ENCODE data around the gene MORN1. TPM values are rescaled to one million over a fixed set of nuclear protein-coding genes. Genes with fewer than 3 reads are reported as not detected.
A peak's percentile ranks its signal among the peaks of the same experiment; 100 is the strongest.

Gene MORN1
- total and polyA plus RNA-seq, 10 of the 15 experiments (the other 5 are each of a cell fraction or from before 2014, with no cell fraction given) = 0.76 to 7.9 (median 5.5) TPM

GRCh38 chr1:2380816-2381591 lies 10.3 kb downstream of the MORN1 start:
- Histone ChIP-seq H3K36me3 (ENCODE audit: control insufficient read depth in 2 of 2, insufficient read depth in 2 of 2, low read length in 1 of 2) (no peaks in the 10 kb centered on the region), H3K4me2 (ENCODE audit: control insufficient read depth, insufficient read depth) (no peak overlapping the region), H2AFZ (ENCODE audit: control insufficient read depth, low read depth, low read length) (no peak overlapping the region), H3K9ac (ENCODE audit: control insufficient read depth, insufficient read depth, low read length) (no peak overlapping the region), H3K27ac (ENCODE audit: control insufficient read depth, insufficient read depth) (no peak overlapping the region), H3K79me2 (ENCODE audit: control insufficient read depth, insufficient read depth, low read length) (no peaks in the 10 kb centered on the region), H3K4me3 (no peak overlapping the region), H3K4me1 (ENCODE audit: control insufficient read depth, insufficient read depth, low read length) (peaks cover 10% of the 10 kb centered on the region), H3K27me3 (replicated peaks in 1 of 2; ENCODE audit: control insufficient read depth in 2 of 2, insufficient read depth in 2 of 2, low read length in 1 of 2) (no peaks in the 10 kb centered on the region), H3K9me3 (replicated peaks; ENCODE audit: control insufficient read depth, insufficient read depth, low read length) (no peaks in the 10 kb centered on the region), H4K20me1 (ENCODE audit: control insufficient read depth, insufficient read depth) (no peaks in the 10 kb centered on the region)
- intact Hi-C loops (cut with micrococcal nuclease; ENCODE audit: unreplicated experiment) (loop anchor here (1.0 kb wide), 1 partner anchor 186 kb away; no protein-coding TSS in a partner anchor), in situ Hi-C loops (cut with MboI) (no loop called here)
- FAIRE-seq (no peak), DNase-seq (ENCODE audit: low read depth, low spot score) (no peak), ATAC-seq (no peak; the same call in 2 of the 3 replicates)
- ChIA-PET RAD21 (ENCODE audit: unreplicated experiment) (interaction anchor here (1.0 to 4.2 kb wide), 4 partner anchors 10 to 185 kb away, joined by 3 to 78 read pairs (median 6); partner anchors contain the start of genes FAAP20, MORN1 and RER1), SMC1A (ENCODE audit: uncharacterized antibody, unreplicated experiment) (interaction anchor here (0.9 to 4.2 kb wide), 2 partner anchors 182 to 185 kb away, joined by 4 to 62 read pairs; partner anchors contain the start of gene FAAP20), CTCF (interaction anchor here (0.5 to 4.4 kb wide), 18 partner anchors 10 to 1526 kb away, joined by 3 to 98 read pairs (median 4); partner anchors contain the start of genes FAAP20, MORN1 and RER1), POLR2A (interaction anchor here (1.1 kb wide), 1 partner anchor 186 kb away, joined by 3 read pairs; no protein-coding TSS in a partner anchor)
- BruUV-seq (replicated peaks) = no TSS peak
- no peak for TF ChIP-seq SUPT20H (IDR thresholded peaks at IDR 0.05; ENCODE audit: borderline replicate concordance, control insufficient read depth, low read depth, low read length)
- TF ChIP-seq POLR2A (IDR thresholded peaks at IDR 0.05; ENCODE audit: low read depth, low read length) = peak; percentile 50; the same call in 1 of the 2 replicates
- 52% methylated on average over 32 of the region's 32 CpGs for WGBS (ENCODE audit: insufficient coverage, insufficient replicate concordance, low lambda C conversion rate, missing lambda C conversion rate)

- Histone ChIP-seq H3K4me3 (no peak overlapping the region), H3K36me3 (ENCODE audit: control insufficient read depth in 2 of 2, insufficient read depth in 2 of 2, low read length in 1 of 2) (no peaks in the 10 kb centered on the region), H3K9ac (ENCODE audit: control insufficient read depth, insufficient read depth, low read length) (no peak overlapping the region), H3K4me1 (ENCODE audit: control insufficient read depth, insufficient read depth, low read length) (peaks cover 10% of the 10 kb centered on the region), H3K79me2 (ENCODE audit: control insufficient read depth, insufficient read depth, low read length) (no peaks in the 10 kb centered on the region), H2AFZ (ENCODE audit: control insufficient read depth, low read depth, low read length) (no peak overlapping the region), H3K4me2 (ENCODE audit: control insufficient read depth, insufficient read depth) (no peak overlapping the region), H3K27ac (ENCODE audit: control insufficient read depth, insufficient read depth) (no peak overlapping the region), H4K20me1 (ENCODE audit: control insufficient read depth, insufficient read depth) (no peaks in the 10 kb centered on the region), H3K9me3 (replicated peaks; ENCODE audit: control insufficient read depth, insufficient read depth, low read length) (no peaks in the 10 kb centered on the region), H3K27me3 (replicated peaks in 1 of 2; ENCODE audit: control insufficient read depth in 2 of 2, insufficient read depth in 2 of 2, low read length in 1 of 2) (no peaks in the 10 kb centered on the region)
- RAD21 ChIA-PET (ENCODE audit: unreplicated experiment) = interaction anchor here (0.8 to 4.2 kb wide), 3 partner anchors 90 to 184 kb away, joined by 3 to 78 read pairs (median 3); partner anchors contain the start of gene FAAP20
- WGBS (ENCODE audit: insufficient coverage, insufficient replicate concordance, low lambda C conversion rate, missing lambda C conversion rate) = 14% methylated on average over 23 of the region's 23 CpGs
- FAIRE-seq (no peak), ATAC-seq (0 out of 3 replicates have a peak, but pooled peaks have one; percentile 12), DNase-seq (ENCODE audit: low read depth, low spot score) (no peak)
- in situ Hi-C loops (cut with MboI) (no loop called here), intact Hi-C loops (cut with micrococcal nuclease; ENCODE audit: unreplicated experiment) (no loop called here)
- TF ChIP-seq, protein P1, sequence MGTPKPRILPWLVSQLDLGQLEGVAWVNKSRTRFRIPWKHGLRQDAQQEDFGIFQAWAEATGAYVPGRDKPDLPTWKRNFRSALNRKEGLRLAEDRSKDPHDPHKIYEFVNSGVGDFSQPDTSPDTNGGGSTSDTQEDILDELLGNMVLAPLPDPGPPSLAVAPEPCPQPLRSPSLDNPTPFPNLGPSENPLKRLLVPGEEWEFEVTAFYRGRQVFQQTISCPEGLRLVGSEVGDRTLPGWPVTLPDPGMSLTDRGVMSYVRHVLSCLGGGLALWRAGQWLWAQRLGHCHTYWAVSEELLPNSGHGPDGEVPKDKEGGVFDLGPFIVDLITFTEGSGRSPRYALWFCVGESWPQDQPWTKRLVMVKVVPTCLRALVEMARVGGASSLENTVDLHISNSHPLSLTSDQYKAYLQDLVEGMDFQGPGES (IDR thresholded peaks at IDR 0.05) = no peak
- TF ChIP-seq MEF2B (IDR thresholded peaks at IDR 0.05; ENCODE audit: partially characterized antibody, poor library complexity, severe bottlenecking) (peak; percentile 13), SPI1 (IDR thresholded peaks at IDR 0.05; ENCODE audit: borderline replicate concordance, insufficient read depth, low read depth, low read length) (peak; percentile 50; the same call in 1 of the 2 replicates)
- SMC1A ChIA-PET (ENCODE audit: uncharacterized antibody, unreplicated experiment) = interaction anchor here (0.9 to 4.2 kb wide), 2 partner anchors 180 to 184 kb away, joined by 4 to 62 read pairs; partner anchors contain the start of gene FAAP20
- POLR2A ChIA-PET = interaction anchor here (1.1 kb wide), 1 partner anchor 185 kb away, joined by 3 read pairs; no protein-coding TSS in a partner anchor
- BruUV-seq (replicated peaks) = no TSS peak
- CTCF ChIA-PET = interaction anchor here (0.8 to 4.4 kb wide), 3 partner anchors 146 to 184 kb away, joined by 3 to 98 read pairs (median 4); partner anchors contain the start of gene FAAP20
Measured at GRCh38 chr1:2379733-2380404, 11.5 kb downstream of the MORN1 start.

Data from GM12878 (cell line).